MM.1S (cell line): ENCODE data around the gene BMAL1.

Experiments
- DNase-seq: peaks from one replicate; pipeline ENCODE4 v3.0.0-alpha.2; 2015
- H2AFZ ChIP-seq: fragments of 300-600 bp; sonication (generic); 2 replicates; pipeline ENCODE4 v1.6.0; 2016; ENCODE audit warnings: antibody characterized with exemption, low read length
- H3F3A ChIP-seq: fragments of 300-600 bp; sonication (generic); 2 replicates; pipeline ENCODE4 v1.6.1; 2016; ENCODE audit warnings: mild to moderate bottlenecking, antibody characterized with exemption, low read length, moderate library complexity, mixed read lengths; ENCODE audit not compliant: insufficient read depth
- H3K27ac ChIP-seq: fragments of 300-600 bp; sonication (generic); 2 replicates; pipeline ENCODE4 v1.5.1; 2016; ENCODE audit warnings: mild to moderate bottlenecking, low read length
- H3K27me3 ChIP-seq: fragments of 300-600 bp; sonication (generic); replicated peaks from 2 replicates; pipeline ENCODE4 v1.6.0; 2016; ENCODE audit warnings: low read length; ENCODE audit not compliant: insufficient read depth
- H3K36me3 ChIP-seq: fragments of 300-600 bp; sonication (generic); replicated peaks from 2 replicates; pipeline ENCODE4 v1.6.1; 2016; ENCODE audit warnings: mild to moderate bottlenecking, low read length, mixed read lengths; ENCODE audit not compliant: insufficient read depth
- H3K4me1 ChIP-seq: fragments of 300-600 bp; sonication (generic); 2 replicates; pipeline ENCODE4 v1.6.1; 2016; ENCODE audit warnings: low read length, mixed read lengths
- H3K4me2 ChIP-seq: fragments of 300-600 bp; sonication (generic); 2 replicates; pipeline ENCODE4 v1.6.0; 2016; ENCODE audit warnings: low read depth, low read length
- H3K4me3 ChIP-seq: fragments of 300-600 bp; sonication (generic); 2 replicates; pipeline ENCODE4 v1.5.1; 2016; ENCODE audit warnings: low read length, mixed read lengths
- H3K79me2 ChIP-seq: fragments of 300-600 bp; sonication (generic); 2 replicates; pipeline ENCODE4 v1.6.1; 2016; ENCODE audit warnings: mixed run types, low read length, mixed read lengths
- H3K9ac ChIP-seq: fragments of 300-600 bp; sonication (generic); 2 replicates; pipeline ENCODE4 v1.6.1; 2016; ENCODE audit warnings: low read length, mixed read lengths
- H3K9me2 ChIP-seq: fragments of 300-600 bp; sonication (generic); replicated peaks from 2 replicates; pipeline ENCODE4 v1.6.1; 2016; ENCODE audit warnings: mild to moderate bottlenecking, low read length, mixed read lengths; ENCODE audit not compliant: insufficient read depth
- H3K9me3 ChIP-seq: fragments of 300-600 bp; sonication (generic); replicated peaks from 2 replicates; pipeline ENCODE4 v1.6.1; 2016; ENCODE audit warnings: mild to moderate bottlenecking, low read length, mixed read lengths; ENCODE audit not compliant: insufficient read depth
- H4K20me1 ChIP-seq: fragments of 300-600 bp; sonication (generic); 2 replicates; pipeline ENCODE4 v1.6.1; 2016; ENCODE audit warnings: mild to moderate bottlenecking, low read length, moderate library complexity, mixed read lengths; ENCODE audit not compliant: insufficient read depth
- CTCF ChIP-seq: fragments of 300-600 bp; sonication (generic); IDR thresholded peaks from 2 replicates; pipeline ENCODE4 v1.5.1; 2016; ENCODE audit warnings: antibody characterized with exemption, low read length, mixed read lengths
- EZH2 ChIP-seq: fragments of 300-600 bp; sonication (generic); optimal IDR thresholded peaks from 2 replicates; pipeline ENCODE3; 2017; ENCODE audit warnings: low read depth, mild to moderate bottlenecking, antibody characterized with exemption, low read length, mixed read lengths
- EZH2phosphoT487 ChIP-seq: fragments of 300-600 bp; sonication (generic); IDR thresholded peaks from 2 replicates; pipeline ENCODE4 v1.6.1; 2018; ENCODE audit warnings: antibody characterized with exemption, low read length

Gene BMAL1

GRCh38 chr11:13262096-13262495 lies 15.5 kb upstream of the BMAL1 start:
- Histone ChIP-seq H3K9me2 (no peaks in the 10 kb centered on the region), H3K9ac (no peak overlapping the region), H3K4me1 (no peaks in the 10 kb centered on the region), H4K20me1 (no peaks in the 10 kb centered on the region), H3K27ac (no peak overlapping the region), H3K79me2 (no peaks in the 10 kb centered on the region), H3K4me3 (no peak overlapping the region), H2AFZ (no peak overlapping the region), H3F3A (no peaks in the 10 kb centered on the region), H3K27me3 (no peaks in the 10 kb centered on the region; the same call in 1 of the 2 replicates), H3K4me2 (no peak overlapping the region), H3K36me3 (no peaks in the 10 kb centered on the region), H3K9me3 (no peaks in the 10 kb centered on the region)
- TF ChIP-seq CTCF = no peak
- no peak for DNase-seq

- no peak overlapping the region for H3K4me3 ChIP-seq
- H3K9me2 ChIP-seq = no peaks in the 10 kb centered on the region
- no peaks in the 10 kb centered on the region for H3K79me2 ChIP-seq
- no peaks in the 10 kb centered on the region for H3K9me3 ChIP-seq
- DNase-seq = no peak
- H3K27ac ChIP-seq = no peak overlapping the region
- H4K20me1 ChIP-seq = no peaks in the 10 kb centered on the region
- peaks cover 7% of the 10 kb centered on the region; the same call in 1 of the 2 replicates for H3F3A ChIP-seq
- no peak overlapping the region for H3K9ac ChIP-seq
- H3K4me2 ChIP-seq = no peak overlapping the region
- H3K27me3 ChIP-seq = no peaks in the 10 kb centered on the region; the same call in 1 of the 2 replicates
- no peaks in the 10 kb centered on the region for H3K36me3 ChIP-seq
- TF ChIP-seq CTCF = no peak
- no peak for TF ChIP-seq EZH2phosphoT487
- no peak for TF ChIP-seq EZH2
- no peak overlapping the region for H2AFZ ChIP-seq
- H3K4me1 ChIP-seq = peaks cover 16% of the 10 kb centered on the region
Observed at GRCh38 chr11:13268791-13269190, 8.8 kb upstream of the BMAL1 start.

GRCh38 chr11:13269775-13270174 lies 7.8 kb upstream of the BMAL1 start:
- H3F3A ChIP-seq = peaks cover 7% of the 10 kb centered on the region; the same call in 1 of the 2 replicates
- H3K9me2 ChIP-seq = no peaks in the 10 kb centered on the region
- H3K4me3 ChIP-seq = no peak overlapping the region
- no peaks in the 10 kb centered on the region for H3K79me2 ChIP-seq
- TF ChIP-seq EZH2 (no peak), EZH2phosphoT487 (no peak), CTCF (no peak)
- no peaks in the 10 kb centered on the region for H3K9me3 ChIP-seq
- H3K4me1 ChIP-seq = peaks cover 16% of the 10 kb centered on the region
- H2AFZ ChIP-seq = no peak overlapping the region
- no peak for DNase-seq
- no peaks in the 10 kb centered on the region for H4K20me1 ChIP-seq
- H3K4me2 ChIP-seq = no peak overlapping the region
- no peak overlapping the region for H3K9ac ChIP-seq
- H3K36me3 ChIP-seq = no peaks in the 10 kb centered on the region
- no peak overlapping the region for H3K27ac ChIP-seq
- H3K27me3 ChIP-seq = no peaks in the 10 kb centered on the region
